Aorta (tissue), 5 donors: ENCODE measurements around the gene SLC30A3. TPM values are rescaled to one million over a fixed set of nuclear protein-coding genes. Genes with fewer than 3 reads are reported as not detected.
A peak's percentile ranks its signal among the peaks of the same experiment; 100 is the strongest.

ENCODE experiments used
- ATAC-seq: fragments of 200-7000 bp; cut with Tn5 transposase; one replicate; pipeline ENCODE4 v1.9.1; 2022; ENCODE audit warnings: moderate library complexity; ENCODE audit not compliant: low FRiP score
- DNase-seq, 2 donors: peaks; one replicate each; pipeline ENCODE4 v3.0.0-alpha.2; 2020
- H3K27ac ChIP-seq, 2 donors: one replicate each; pipeline ENCODE4 v1.5.1; 2013; ENCODE audit warnings: low read length in 2 of 2, mild to moderate bottlenecking in 2 of 2, moderate library complexity in 2 of 2, control low read depth in 1 of 2, inconsistent platforms in 1 of 2, low read depth in 1 of 2
- H3K27me3 ChIP-seq, 2 donors: one replicate each; pipeline ENCODE4 v1.6.1; 2013; ENCODE audit warnings: control low read depth in 1 of 2, low read length in 1 of 2, mild to moderate bottlenecking in 1 of 2, moderate library complexity in 1 of 2; ENCODE audit not compliant: insufficient read depth in 2 of 2, control insufficient read depth in 1 of 2
- H3K36me3 ChIP-seq, 2 donors: one replicate each; pipeline ENCODE4 v1.6.1; 2013; ENCODE audit warnings: control low read depth in 1 of 2, low read length in 1 of 2, mild to moderate bottlenecking in 1 of 2; ENCODE audit not compliant: insufficient read depth in 2 of 2, control insufficient read depth in 1 of 2
- H3K4me1 ChIP-seq, 2 donors: one replicate each; pipeline ENCODE4 v1.6.1; 2013; ENCODE audit warnings: low read length in 2 of 2, control low read depth in 1 of 2, mild to moderate bottlenecking in 1 of 2, moderate library complexity in 1 of 2; ENCODE audit not compliant: insufficient read depth in 2 of 2, control insufficient read depth in 1 of 2
- H3K4me3 ChIP-seq, 2 donors: one replicate each; pipeline ENCODE4 v1.5.1; 2013; ENCODE audit warnings: low read length in 2 of 2, control low read depth in 1 of 2, mild to moderate bottlenecking in 1 of 2
- H3K9me3 ChIP-seq: one replicate; pipeline ENCODE4 v1.6.1; 2013; ENCODE audit warnings: mild to moderate bottlenecking, low read length; ENCODE audit not compliant: control insufficient read depth
- WGBS, 2 donors: extraction: QIAGEN DNeasy Blood & Tissue Kit; methylation state at CpG; one replicate each; pipeline ENCODE4 v1.1.7; 2013; 5-methylcytosine and 5-hydroxymethylcytosine counted together
- intact Hi-C, 2 donors: fragments of 100-400 bp; cut with DNase I; formaldehyde crosslinking; loops; one replicate each; pipeline versions ENCODE4 v1.14.2 to v1.15.0; 2022
- polyA plus RNA-seq, 2 donors: library from polyadenylated mRNA; stranded (reverse); fragments of 200-250 nt; gene quantifications; one replicate each; pipeline ENCODE4 v1.2.3, GENCODE V29; 2013
- total RNA-seq, 2 donors: library from RNA; stranded (reverse); fragmentation: NEBNext Ultra II Directional; extraction: Animal tissue kit (Norgen Biotek cat#: 25700); gene quantifications; one replicate each; pipeline ENCODE4 v1.2.1, GENCODE V29; 2021
- donor health status: healthy with polysubstance abuse.
- donor health status: Bipolar disorder and iron deficiency.
- donor health status: DM: no; HTN: no; CAD: no.
- donor health status: DM: no; HTN: no; CAD: no.
- donor health status: DM: yes; HTN: yes; CAD: no.

The SLC30A3 gene
- total and polyA plus RNA-seq, 4 donors: 0.78 to 20.2 (median 2.9) TPM

DNA sequence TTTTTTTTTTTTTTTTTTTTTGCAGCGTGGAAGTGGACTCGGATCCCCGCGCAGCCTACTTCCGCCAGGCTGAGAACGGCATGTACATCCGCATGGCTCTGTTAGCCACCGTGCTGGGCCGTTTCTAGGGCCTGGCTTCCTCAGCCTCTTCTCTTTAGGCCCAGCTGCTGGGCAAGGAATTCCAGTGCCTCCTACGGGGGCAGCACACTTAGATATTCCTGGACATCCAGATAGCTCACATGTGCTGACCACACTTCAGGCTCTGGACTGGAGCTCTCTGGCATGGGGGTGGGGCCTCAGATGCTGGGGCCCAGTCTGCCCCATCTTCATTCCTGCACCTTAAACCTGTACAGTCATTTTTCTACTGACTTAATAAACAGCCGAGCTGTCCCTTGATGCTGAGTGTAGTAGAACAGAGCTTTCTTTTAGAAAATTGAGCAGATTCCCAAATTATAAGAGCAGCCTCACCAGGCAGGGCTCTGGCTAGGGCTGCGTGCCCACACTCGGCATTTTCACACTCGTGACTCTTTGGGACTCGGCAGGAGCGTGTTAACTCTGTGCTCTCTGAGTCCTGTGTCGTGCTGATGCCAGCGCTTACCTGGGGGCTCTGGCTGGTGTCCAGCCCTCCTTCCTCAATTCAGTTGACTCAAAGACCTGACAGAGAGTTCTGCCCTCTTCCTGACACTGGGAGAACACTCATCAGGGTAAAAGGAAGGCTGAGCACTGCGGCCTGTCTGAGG lies 19.3 kb downstream of the SLC30A3 start:
- Histone ChIP-seq H3K27ac (no peak overlapping the region), H3K4me3 (no peak overlapping the region), H3K36me3 (peaks cover 0 to 10% of the 10 kb centered on the region in 2 donors), H3K9me3 (no peaks in the 10 kb centered on the region), H3K4me1 (no peaks in the 10 kb centered on the region), H3K27me3 (no peaks in the 10 kb centered on the region)
- no peak for ATAC-seq
- intact Hi-C loops: no loop called here
- peak in 1 of 2 donors; percentile 31 for DNase-seq
- 87 to 88% methylated on average over 19 of the region's 19 CpGs for WGBS, 2 donors

GRCh38 chr2:27242614-27242951 lies 20.3 kb downstream of the SLC30A3 start:
- Histone ChIP-seq H3K4me1 (no peaks in the 10 kb centered on the region), H3K27ac (no peak overlapping the region), H3K4me3 (no peak overlapping the region), H3K36me3 (peaks cover 0 to 13% of the 10 kb centered on the region in 2 donors), H3K9me3 (no peaks in the 10 kb centered on the region), H3K27me3 (no peaks in the 10 kb centered on the region)
- intact Hi-C loops: no loop called here
- DNase-seq (no peak), ATAC-seq (no peak)
- 97% methylated on average over 16 of the region's 16 CpGs for WGBS, 2 donors

DNA sequence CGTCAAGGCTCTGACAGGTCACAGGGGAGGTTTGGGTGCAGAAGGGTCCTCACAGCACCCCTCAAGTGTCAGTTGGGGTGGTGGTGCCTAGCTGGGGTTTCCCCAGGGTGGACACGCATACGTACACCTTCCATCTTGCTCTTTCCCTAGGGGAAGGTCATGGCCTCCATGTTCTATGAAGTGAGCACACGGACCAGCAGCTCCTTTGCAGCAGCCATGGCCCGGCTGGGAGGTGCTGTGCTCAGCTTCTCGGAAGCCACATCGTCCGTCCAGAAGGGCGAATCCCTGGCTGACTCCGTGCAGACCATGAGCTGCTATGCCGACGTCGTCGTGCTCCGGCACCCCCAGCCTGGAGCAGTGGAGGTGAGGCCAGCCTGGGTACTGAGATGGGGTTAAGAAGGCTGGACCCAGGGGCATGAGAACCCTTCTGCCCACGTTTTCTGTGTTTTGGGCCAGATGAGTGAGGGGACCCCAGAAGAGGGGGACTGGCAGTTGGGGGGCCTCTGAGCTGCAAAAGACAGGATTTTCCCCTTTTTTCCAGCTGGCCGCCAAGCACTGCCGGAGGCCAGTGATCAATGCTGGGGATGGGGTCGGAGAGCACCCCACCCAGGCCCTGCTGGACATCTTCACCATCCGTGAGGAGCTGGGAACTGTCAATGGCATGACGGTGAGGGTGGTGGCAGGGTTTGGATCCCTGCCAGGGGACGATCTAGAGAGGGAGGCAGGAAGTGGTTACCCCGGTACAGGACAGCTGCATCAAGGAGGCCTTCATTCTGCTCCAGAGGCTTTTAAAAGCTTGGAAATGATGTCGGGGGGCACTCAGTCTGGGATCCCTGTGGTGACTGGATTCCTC lies 20.9 kb downstream of the SLC30A3 start:
- peaks cover 0 to 13% of the 10 kb centered on the region in 2 donors for H3K36me3 ChIP-seq
- ATAC-seq: no peak

GRCh38 chr2:27240406-27240805 lies 22.4 kb downstream of the SLC30A3 start:
- Histone ChIP-seq H3K36me3 (peaks cover 0 to 13% of the 10 kb centered on the region in 2 donors), H3K4me3 (no peak overlapping the region), H3K9me3 (no peaks in the 10 kb centered on the region), H3K27ac (no peak overlapping the region), H3K4me1 (no peaks in the 10 kb centered on the region), H3K27me3 (no peaks in the 10 kb centered on the region)
- 87 to 91% methylated on average over 9 of the region's 9 CpGs for WGBS, 2 donors
- ATAC-seq: no peak
- peak in 1 of 2 donors; percentile 16 for DNase-seq
- intact Hi-C loops: no loop called here

More for the DNA sequence above, 20.9 kb downstream of the SLC30A3 start:
- no peak overlapping the region for H3K27ac ChIP-seq
- H3K9me3 ChIP-seq: no peaks in the 10 kb centered on the region
- no peak overlapping the region for H3K4me3 ChIP-seq
- H3K27me3 ChIP-seq: no peaks in the 10 kb centered on the region
- intact Hi-C loops: no loop called here
- DNase-seq: no peak
- WGBS, 2 donors: 86 to 87% methylated on average over 24 of the region's 24 CpGs
- no peaks in the 10 kb centered on the region for H3K4me1 ChIP-seq

GRCh38 chr2:27238976-27239375 lies 23.9 kb downstream of the SLC30A3 start:
- WGBS, 2 donors: 96 to 97% methylated on average over 8 of the region's 8 CpGs
- Histone ChIP-seq H3K36me3 (peaks cover 3 to 20% of the 10 kb centered on the region in 2 donors), H3K4me1 (no peaks in the 10 kb centered on the region), H3K9me3 (no peaks in the 10 kb centered on the region), H3K27me3 (no peaks in the 10 kb centered on the region), H3K27ac (no peak overlapping the region), H3K4me3 (no peak overlapping the region)
- intact Hi-C loops: no loop called here
- peak in 1 of 2 donors; percentile 29 for DNase-seq
- no peak for ATAC-seq

DNA sequence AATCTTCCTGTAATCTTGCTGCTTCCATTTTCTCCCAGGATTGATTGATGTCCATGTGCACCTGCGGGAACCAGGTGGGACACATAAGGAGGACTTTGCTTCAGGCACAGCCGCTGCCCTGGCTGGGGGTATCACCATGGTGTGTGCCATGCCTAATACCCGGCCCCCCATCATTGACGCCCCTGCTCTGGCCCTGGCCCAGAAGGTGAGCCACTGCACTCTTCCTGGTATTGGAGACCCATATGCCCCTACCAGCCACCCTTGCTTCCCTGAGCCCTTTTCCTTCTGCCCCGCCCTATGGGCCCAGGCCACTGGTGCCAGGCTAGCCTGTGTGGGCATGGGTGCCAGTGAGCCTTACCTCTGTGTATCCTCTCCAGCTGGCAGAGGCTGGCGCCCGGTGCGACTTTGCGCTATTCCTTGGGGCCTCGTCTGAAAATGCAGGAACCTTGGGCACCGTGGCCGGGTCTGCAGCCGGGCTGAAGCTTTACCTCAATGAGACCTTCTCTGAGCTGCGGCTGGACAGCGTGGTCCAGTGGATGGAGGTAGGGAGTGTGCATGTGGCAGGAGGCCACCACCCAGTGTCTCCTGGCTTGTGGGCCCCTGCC lies 25.4 kb downstream of the SLC30A3 start:
- Histone ChIP-seq H3K9me3 (no peaks in the 10 kb centered on the region), H3K36me3 (peaks cover 3 to 17% of the 10 kb centered on the region in 2 donors), H3K4me3 (no peak overlapping the region), H3K27ac (no peak overlapping the region), H3K4me1 (no peaks in the 10 kb centered on the region), H3K27me3 (no peaks in the 10 kb centered on the region)
- intact Hi-C loops: no loop called here
- DNase-seq: peak in 1 of 2 donors; percentile 25
- WGBS, 2 donors: 94 to 95% methylated on average over 15 of the region's 15 CpGs
- ATAC-seq: no peak

- no peaks in the 10 kb centered on the region for H3K9me3 ChIP-seq
- H3K27me3 ChIP-seq: no peaks in the 10 kb centered on the region
- intact Hi-C loops: no loop called here
- no peaks in the 10 kb centered on the region for H3K4me1 ChIP-seq
- no peak for ATAC-seq
- no peak overlapping the region for H3K27ac ChIP-seq
- DNase-seq: peak in 1 of 2 donors; percentile 21
- H3K4me3 ChIP-seq: no peak overlapping the region
- WGBS, 2 donors: 81 to 88% methylated on average over 3 of the region's 3 CpGs
- peaks cover 3 to 24% of the 10 kb centered on the region in 2 donors for H3K36me3 ChIP-seq
Observed at GRCh38 chr2:27236626-27237025, 26.2 kb downstream of the SLC30A3 start.

- no peak for ATAC-seq
- Histone ChIP-seq H3K4me1 (no peaks in the 10 kb centered on the region), H3K9me3 (no peaks in the 10 kb centered on the region), H3K27ac (no peak overlapping the region), H3K36me3 (peaks cover 3 to 26% of the 10 kb centered on the region in 2 donors), H3K27me3 (no peaks in the 10 kb centered on the region), H3K4me3 (no peak overlapping the region)
- peak in 1 of 2 donors; percentile 17 for DNase-seq
- WGBS, 2 donors: 94 to 96% methylated on average over 12 of the region's 12 CpGs
- intact Hi-C loops: no loop called here
Observed at GRCh38 chr2:27236136-27236535, 26.7 kb downstream of the SLC30A3 start.
